NCI-H82 treated with DMSO at 0.1 percent for 48 hours (cell line): Measurements from ENCODE around the gene ABHD12.
"Not testable (repeated sequence)": the region's sequence is repeated elsewhere in the genome, so short reads cannot be mapped to it uniquely, and the experiment has no call there.

ENCODE experiments used
- DNase-seq: peaks from one replicate; lab custom pipeline; 2025; ENCODE audit not compliant: unreplicated experiment; lab: John Stamatoyannopoulos, UW

ABHD12 gene

GRCh38 chr20:25355011-25355595 is 35.5 kb downstream of the ABHD12 start:
- no peak for DNase-seq

DNA sequence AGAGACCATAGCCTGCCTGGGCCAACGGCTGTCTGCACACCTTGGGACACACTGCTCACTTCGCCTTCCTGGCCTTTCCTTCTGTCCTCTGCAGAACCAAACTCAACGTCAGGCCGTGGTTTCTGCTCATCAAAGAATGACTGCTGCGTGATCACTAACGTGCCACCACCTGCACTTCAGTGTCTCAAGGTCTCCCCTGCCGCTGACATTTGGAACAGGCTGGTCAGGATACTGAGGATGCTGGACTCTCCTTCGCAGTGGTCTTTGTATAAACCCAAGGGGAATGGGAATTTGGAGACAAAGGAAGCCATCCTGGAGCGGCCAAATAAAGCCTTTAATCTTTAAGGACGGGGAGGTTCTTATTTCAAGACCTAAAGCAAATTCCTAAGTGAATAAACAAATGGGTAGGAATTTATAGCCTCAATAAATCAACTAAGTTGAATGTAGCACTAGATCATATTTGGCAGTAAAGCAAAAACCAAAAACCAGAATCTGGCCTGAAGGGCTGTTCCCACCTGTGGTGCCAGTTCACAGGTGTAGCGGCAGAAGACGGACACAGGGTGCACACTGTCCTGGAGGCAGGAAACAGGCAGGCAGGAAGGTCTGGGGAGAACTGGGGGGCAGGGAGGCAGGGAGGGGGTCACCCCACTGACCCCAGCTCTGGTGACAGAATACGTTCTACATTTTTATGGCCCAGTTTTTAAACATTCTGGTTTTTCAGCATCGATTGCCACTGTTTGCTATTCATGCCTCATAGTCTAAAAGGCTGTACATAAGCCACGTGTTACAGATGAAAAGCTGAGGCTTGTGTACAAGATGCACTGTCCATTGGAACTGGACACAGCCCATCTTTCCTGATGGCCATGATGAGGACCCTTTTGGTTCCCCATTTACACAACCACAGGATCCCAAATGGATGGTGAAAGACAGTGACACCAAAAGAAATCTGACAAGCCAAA is 36.6 kb downstream of the ABHD12 start:
- DNase-seq: no peak

GRCh38 chr20:25353353-25353746 is 37.3 kb downstream of the ABHD12 start:
- DNase-seq: no peak

GRCh38 chr20:25352746-25353145 is 37.9 kb downstream of the ABHD12 start:
- no peak for DNase-seq

DNA sequence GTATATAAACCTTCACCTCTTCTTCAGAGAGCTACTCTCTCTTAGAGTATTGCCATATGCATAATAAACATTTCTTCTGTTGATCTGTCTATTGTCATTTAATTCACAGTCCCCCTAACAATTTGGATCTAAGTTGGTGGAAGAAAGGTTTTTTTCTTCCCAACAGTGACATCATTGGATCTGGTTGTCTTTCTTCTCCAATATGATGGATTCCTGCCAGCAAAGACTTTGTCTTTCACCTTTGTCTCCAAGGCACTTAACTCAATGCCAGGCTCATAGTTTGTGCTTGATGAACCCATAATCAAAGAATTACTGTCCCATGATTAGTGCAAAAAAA is 39.6 kb downstream of the ABHD12 start:
- DNase-seq: no peak

GRCh38 chr20:25346349-25346748 is 44.3 kb downstream of the ABHD12 start:
- no peak for DNase-seq

- no peak for DNase-seq
These were observed 44.9 kb downstream of the ABHD12 start for GRCh38 chr20:25345721-25346120.

GRCh38 chr20:25344634-25345033 is 46.0 kb downstream of the ABHD12 start:
- no peak for DNase-seq

GRCh38 chr20:25341716-25342680 is 48.6 kb downstream of the ABHD12 start:
- DNase-seq: no peak

DNA sequence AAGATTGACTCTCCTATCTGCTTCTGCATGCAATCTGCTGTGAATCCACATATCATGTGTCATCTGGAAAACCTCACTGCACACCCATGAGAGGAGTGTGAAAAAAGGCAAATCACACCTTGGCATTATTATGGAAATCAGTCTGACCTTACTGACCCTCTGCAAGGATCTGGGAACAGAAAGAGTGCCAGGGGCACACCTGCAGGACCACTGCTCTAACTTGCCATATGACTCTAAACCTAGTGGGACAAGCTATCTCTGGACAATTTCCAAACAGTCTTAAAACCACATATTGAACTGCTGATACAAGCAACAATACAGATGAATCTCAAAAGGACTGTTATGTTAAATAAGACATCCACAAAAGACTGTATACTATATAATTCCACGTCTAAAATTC is 50.3 kb downstream of the ABHD12 start:
- DNase-seq: no peak

DNA sequence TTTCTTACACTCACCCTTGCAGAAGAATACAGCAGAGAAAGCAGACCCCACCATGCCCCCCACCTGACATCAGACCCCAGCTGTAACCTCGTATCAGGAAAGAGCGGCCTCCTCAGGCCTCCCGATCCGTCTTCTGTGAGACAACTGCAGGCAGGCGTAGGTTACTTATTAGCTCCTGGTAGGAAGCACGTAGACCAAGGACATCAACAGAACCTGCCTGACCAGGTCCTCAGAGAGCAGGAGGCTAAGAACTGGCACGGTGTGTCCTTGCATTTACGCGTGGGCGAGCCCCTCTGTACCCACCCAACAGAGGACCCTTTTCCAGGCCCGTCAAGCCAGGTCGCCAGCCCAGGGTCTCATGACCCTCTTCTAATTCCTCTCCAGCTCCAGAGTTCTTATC is 51.0 kb downstream of the ABHD12 start:
- no peak for DNase-seq

DNA sequence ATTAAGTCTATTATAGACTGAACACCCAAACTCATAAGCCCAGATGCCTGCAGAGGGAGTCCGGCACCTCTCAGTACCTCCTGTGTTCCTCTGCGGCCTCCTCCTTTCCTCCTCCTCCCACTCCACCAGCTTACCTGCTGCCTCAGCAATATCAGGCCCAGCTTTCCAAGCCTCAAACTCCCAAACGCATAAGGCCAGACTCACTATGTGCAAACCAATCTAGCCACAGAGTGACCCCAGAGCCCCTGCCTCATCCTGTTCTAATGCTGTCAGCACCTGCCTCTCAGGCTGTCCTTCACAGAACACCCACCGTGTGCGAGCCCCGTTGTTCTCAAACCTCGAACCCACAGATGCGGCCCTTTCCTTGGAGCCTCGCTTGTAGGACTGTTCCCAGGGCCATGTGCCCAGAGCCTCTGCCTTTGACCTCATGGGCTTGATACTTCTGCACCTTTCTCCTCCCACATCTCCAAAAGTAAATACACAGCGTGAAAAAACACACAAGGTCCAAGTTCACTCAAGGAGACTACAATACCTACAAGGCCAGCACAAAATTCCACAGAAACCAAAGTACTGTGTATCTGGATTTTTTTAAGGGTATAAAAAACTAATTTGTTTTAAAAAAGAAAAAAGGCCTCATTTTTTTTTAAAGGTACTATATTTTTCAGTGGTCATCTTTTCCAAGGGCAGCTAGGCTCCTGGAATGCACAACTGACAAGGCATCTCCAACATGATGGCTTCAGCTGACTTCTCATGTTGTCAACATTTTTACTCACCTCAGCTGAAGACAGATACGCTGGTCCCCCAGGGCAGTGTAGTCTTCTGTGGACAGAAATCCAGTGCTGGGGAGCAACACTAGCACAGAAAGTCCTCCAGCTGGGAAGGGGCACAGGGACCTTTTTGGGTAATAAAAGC is 52.3 kb downstream of the ABHD12 start:
- DNase-seq: no peak

DNA sequence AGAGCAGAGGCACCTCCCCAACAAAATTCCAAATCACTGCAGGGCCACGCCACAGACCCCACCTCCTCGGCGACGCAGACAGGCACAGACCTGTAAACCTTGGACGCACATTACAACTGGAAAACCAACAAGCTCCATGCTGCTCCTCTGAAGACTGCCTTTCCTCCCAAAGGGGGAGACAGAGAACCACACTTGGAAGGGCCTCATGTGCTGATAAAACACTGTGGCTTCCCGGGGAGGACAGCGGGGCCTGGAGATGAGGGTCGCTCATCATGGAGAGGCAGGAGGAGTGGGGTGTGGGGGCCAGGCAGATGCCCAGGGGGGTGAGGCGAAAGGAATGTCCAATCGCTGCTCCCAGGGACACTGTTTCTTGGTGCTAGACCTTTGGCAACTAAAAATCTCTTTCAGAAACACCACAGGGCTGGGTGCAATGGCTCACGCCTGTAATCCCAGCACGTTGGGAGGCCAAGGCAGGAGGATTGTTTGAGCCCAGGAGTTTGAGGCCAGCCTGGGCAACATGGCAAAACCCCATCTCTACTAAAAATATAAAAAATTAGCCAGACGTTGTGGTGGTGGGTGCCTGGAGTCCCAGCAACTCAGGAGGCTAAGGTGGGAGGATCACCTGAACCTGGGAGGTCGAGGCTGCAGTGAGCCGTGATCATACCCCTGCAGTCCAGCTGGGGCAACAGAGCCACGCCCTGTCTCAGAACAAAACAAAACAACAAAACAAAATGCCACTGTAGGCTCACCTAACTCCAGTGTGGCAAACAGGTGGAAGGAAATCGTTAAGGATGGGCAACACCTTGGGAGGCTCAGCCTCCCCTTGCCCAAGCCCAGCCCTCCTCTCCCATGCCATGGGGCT is 53.8 kb downstream of the ABHD12 start:
- no peak for DNase-seq

GRCh38 chr20:25334972-25335371 is 55.7 kb downstream of the ABHD12 start:
- DNase-seq: not testable (repeated sequence)

DNA sequence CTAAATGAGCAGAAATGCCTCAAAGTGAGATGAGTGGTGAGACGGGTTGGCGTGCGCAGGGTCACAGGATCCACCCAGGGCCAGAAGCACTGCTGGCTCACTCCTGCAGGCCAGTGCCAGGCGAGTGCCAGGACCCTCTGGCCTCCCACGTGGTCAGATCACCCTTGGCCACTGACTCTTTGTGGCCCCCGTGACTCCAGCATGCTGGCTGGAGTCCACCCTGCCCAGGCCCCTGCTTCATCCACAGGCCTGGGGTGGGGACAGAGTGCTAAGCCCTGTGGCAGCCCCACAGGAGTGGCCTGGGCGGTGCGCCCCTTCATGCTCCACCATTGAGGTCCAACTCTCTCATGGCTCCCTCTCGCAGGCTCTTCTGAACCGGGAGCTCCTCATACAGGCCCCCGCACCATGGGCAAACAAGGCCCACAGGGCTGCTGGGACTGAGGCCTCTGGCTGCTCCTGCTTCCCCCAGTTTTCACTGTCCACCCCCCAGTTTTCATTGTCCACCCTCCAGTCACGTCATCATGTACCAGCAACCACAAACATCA is 61.6 kb downstream of the ABHD12 start:
- no peak for DNase-seq

DNA sequence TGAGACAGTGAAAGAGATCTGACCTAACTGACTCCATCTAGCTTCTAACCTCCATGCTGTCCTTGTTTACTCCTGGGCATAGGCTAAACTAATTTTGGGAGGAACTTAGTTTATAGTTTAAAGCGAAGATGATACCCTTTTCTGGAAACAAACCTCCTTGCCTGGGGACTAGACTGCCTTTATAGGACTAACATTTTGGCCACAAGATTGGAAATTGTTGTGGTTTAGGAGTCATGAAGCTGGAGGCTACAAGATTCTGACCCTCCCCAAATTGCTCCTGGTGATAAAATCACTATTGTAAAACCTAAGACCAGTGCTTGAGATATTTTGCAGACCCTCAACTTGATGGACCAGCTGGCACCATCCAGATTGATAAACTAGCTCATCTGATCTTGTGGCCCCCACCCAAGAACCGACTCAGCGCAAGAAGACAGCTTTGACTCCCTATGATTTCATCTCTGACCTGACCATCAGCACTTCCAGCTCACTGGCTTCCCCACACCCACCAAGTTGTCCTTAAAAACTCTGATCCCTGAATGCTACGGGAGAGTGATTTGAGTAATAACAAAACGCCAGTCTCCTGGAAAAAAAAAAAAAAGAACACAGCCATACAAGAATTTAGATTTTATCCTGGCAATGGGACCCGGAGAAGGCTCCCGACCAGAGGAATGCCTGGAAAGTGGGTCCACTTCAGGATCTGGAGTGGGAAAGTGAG is 63.0 kb downstream of the ABHD12 start:
- DNase-seq: no peak

GRCh38 chr20:25325997-25326396 is 64.6 kb downstream of the ABHD12 start:
- no peak for DNase-seq

DNA sequence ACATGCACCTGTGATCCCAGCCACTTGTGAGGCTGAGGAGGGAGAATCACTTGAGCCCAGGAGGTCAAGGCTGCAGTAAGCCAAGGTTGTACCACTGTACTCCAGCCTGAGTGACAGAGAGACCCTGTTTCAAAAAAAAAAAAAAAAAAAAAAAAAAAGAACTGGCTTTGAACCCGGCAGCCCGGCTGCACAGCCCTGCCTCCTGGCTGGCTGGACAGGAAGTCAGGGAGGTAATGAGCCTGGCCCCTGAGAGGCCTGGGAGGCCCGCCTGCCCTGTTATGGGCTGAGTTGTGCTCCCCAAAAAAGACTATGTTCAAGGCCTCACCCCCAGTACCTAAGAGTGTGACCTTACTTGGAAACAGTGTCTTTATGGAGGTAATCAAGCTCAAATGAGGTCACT is 65.6 kb downstream of the ABHD12 start:
- DNase-seq: no peak

DNA sequence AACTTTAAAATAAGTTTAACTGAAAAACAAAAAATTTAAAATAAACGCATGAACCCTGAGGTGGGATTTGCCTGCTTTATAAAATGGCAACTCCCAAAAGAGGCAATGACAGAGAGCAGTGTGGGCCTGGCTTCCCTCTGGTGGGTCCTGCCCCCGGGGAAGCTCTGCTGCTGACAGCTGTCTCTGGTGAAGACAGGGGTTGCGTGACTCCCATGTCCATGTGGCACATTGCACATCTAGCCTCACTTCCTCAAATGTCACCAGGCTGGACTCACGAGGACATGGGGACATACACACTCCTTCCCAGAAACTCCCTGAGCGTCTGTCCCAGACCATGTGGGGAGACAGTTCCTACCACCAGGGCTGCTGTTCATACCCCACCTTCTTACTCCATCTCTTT is 66.2 kb downstream of the ABHD12 start:
- DNase-seq: no peak
